Activated CD4-positive, alpha-beta T cell treated with anti-CD3 and anti-CD28 coated beads, Interleukin-2, amount 50 U/mL, for 4 hours (primary cell): ENCODE data around the gene RGPD3.
"Not testable (repeated sequence)": the region's sequence is repeated elsewhere in the genome, so short reads cannot be mapped to it uniquely, and the experiment has no call there.

Experiments used
- DNase-seq, 2 experiments: peaks; one replicate each; pipeline ENCODE4 v3.0.0-alpha.2; 2020

RGPD3 gene

DNA sequence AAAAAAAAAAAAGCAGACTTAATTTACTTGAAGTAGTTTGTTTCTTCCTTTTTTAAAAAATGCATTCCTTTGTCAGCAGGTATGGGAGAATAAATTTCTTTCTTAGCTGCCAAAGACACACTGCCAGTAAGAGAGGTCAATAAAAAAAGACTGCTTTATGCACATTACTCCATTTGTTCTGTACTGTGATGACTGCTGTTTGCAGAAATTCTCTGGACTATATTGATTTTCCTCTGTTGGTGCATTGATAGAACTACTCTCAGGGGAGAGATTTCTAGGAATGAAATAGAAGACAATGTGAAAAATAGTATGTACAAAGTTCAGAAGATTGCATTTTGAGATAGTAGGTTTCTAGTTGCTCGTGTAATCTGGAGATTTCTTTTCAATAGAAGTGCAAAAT is 11.3 kb upstream of the RGPD3 start:
- DNase-seq = not testable (repeated sequence)

GRCh38 chr2:106477647-106478046 is 9.4 kb upstream of the RGPD3 start:
- not testable (repeated sequence) for DNase-seq

DNA sequence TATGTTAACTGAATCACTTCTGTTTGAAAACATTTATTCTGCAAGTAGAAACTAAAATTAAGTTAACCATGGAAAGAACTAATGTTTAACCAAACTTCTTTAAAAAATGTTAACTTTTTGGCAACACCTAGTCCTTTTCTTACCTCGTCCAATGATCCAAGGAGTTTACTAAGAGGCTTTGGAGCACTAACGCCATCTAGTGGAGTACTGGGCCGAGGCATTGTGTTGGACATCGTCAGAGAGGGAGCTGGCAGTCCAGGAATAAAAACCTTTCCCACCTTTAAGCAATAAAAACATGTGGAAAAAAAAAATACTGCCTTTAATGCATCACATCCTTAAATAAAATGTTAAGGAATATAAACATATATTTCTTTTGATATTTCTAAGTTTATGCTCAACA is 2.4 kb upstream of the RGPD3 start:
- DNase-seq = peak; percentile 23 to 27

- not testable (repeated sequence) for DNase-seq
These were observed 697 bp downstream of the RGPD3 start for GRCh38 chr2:106467516-106467915.

DNA sequence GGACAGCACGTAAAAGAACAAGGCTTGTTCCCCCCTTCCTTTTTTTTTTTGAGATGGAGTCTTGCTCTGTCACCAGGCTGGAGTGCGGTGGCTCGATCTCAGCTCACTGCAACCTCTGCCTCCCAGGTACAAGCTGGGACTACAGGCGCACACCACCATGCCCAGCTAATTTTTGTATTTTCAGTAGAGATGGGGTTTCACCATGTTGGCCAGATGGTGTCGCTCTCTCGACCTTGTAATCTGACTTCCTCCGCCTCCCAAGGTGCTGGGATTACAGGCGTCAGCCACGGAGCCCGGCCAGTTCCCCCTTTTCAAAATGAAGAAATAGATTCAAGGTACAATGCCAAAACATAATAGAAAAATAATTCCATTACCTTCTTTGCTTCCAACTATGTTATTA is 6.3 kb downstream of the RGPD3 start:
- DNase-seq = not testable (repeated sequence)

- not testable (repeated sequence) for DNase-seq
These were observed 77.5 kb downstream of the RGPD3 start for GRCh38 chr2:106390680-106391079.

DNA sequence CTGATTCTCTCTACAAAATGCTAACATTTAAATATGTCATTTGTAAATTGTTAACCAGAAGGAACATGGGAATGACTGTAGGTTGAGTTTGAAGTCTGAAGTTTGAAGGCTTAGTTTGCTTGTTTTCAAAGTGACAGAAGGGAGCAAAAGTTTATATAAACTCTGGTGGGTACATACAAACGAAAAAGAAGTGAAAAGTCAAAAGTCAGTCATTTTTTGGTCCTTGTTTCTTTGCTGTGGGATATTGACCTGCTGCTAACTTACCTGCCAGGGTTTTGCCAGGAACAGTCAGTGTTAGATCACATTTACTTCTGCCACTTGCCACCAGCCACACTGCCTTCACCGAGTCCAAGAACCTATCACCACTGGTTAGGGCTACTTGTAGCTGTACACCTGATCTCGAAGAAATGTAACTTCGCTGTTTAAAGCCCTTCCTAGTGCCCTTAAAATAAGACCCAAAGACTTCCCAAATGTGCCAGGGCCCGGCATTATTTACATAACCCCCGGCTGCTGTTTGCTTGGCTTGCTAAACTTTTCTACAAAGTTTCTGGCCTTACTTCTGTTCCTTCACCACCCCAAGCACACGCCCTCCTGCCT is 79.3 kb downstream of the RGPD3 start:
- not testable (repeated sequence) for DNase-seq

DNA sequence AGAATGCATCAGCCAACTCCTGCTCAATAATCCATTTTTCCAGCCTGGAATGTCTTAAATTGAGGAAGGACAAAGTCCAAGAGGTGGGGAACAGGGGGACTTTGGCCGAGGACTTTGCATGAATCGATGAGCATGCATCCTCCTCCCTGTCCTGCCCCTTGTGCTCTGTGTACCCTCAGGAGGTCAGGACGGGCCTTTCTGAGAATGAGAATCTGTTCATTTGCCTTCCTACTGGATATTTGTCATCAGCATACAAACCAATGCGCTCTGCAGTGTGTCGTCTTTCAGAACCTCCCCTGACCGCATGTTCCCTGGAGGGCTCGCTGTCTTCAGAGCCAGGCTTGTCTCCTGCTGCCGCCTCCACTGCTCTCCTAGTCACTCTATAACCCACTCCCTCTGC is 83.7 kb downstream of the RGPD3 start:
- not testable (repeated sequence) for DNase-seq

DNA sequence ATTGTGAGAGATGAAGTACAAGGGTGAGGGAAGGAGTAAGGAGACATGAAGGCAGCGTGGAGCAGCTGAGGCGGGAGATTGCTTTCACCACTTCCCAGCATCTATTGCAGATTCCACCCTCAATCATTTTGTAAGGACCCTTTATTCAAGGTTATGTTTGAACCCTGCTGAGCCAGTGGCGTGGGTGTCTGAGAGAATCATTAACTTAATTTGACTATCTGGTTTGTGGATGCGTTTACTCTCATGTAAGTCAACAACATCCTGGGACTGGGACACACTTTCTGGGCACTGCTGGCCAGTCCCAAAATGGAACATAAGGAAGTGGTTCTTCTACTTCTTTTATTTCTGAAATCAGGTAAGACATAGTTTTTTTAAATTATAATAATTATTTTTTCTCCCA is 86.3 kb downstream of the RGPD3 start:
- DNase-seq = not testable (repeated sequence)

DNA sequence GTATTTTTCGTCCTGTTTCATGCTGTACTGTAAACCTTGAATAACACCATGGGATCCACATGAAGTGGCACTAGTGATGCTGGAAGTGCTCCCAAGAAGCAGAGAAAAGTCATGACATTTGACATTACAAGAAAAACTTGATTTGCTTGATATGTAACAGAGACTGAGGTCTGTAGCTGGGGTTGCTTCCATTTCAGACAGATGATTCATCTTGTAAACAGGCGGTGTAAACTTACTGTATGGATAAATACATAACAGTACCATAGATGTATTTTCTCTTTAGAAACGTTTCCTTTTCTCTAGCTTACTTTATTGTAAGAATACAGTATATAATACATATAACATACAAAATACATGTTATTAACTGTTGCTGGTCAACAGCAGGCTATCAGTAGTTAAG is 88.6 kb downstream of the RGPD3 start:
- DNase-seq = not testable (repeated sequence)

- DNase-seq = not testable (repeated sequence)
These were observed 99.0 kb downstream of the RGPD3 start for GRCh38 chr2:106369182-106369581.

GRCh38 chr2:106366204-106366885 is 101.9 kb downstream of the RGPD3 start:
- no peak for DNase-seq

DNA sequence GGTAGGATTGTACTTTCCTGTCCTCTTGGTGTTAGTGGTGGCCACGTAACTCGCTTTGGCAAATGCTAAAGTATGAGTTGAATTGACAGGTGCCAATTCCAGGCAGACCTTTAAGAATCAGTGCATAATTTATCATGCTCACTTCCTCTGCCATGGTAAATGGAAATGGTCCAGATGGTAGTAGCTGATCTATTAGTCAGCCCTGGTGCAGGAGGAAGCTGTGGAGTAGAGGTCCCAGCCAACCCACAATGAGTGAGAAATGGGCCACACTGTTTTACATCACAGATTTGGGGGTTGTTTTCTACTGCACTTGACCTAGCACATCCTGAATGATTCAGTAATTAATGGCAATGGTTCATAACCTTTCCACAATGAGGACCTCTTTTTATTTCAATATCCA is 104.4 kb downstream of the RGPD3 start:
- no peak for DNase-seq

DNA sequence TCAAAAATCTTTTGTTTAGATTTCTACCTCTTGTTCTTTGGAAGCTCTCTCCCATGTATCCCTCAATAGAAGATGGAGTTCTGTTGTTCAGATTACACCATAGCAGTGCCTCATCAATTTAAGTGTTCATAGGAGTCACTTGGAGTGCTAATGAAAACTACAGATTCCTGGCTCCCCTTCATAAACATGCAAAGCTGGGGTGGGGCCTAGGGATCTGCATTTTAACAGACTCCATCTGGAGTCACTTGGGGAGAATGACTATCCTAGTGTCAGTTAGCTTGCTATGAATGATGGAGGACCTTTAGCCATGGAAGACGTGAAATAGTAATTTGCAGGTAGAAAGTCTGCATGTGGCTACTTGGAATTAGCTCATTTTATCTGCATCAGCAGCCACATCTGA is 105.4 kb downstream of the RGPD3 start:
- DNase-seq = no peak

DNA sequence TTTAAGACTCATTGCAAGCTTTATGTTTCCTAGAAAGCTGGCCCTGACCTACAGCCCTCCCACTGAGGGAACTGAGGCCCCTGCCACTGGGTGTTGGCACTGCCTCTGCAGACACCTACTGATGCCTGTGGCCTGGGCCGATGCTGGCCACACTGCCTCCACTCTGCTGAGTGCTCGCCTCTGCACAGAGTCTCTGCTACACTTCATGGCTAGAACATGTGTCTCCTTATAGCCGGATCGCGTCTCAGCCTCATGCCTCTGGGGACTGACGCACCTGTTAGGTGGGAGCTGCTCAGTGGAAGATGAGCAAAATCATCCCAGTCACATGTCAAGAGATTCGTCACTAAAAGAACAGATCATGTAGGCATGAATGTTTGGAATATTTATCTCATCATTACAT is 108.7 kb downstream of the RGPD3 start:
- DNase-seq = no peak

DNA sequence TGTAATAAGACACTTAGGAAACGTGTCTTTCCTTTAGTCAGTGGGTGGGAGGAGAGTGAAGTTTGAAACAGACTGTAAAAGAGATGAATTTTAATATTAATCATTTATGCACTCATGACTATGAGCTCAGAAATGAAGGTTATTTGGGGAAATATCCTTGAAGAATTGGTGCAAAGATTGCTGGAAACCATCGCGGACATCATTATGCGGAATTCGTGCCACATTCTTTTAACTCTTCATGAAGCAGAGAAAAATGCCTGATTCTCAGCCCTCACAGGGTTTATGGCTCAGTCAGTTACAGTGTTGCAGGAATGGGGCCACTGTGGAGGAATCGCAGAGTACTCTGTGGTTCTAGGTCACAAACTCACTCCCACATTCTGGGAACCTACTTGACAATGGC is 109.7 kb downstream of the RGPD3 start:
- DNase-seq = no peak

DNA sequence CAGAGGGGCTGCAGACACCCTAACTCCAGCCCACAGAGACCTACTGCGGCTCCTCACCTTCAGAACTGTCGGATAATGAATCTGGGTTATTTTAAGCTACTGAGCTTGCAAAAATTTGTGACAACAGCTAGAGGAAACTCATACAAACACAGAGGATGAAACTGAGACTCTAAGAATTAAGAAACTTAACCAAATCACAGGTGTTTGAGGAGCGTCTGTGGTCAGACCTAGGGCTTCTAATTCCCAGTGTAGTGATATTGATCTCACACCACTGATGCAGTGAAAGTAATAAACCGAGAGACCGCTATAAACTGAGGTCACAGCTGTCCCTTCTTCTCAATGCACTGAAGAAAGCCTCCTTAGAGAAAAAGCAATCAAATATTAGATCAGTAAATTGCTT is 110.1 kb downstream of the RGPD3 start:
- DNase-seq = no peak

DNA sequence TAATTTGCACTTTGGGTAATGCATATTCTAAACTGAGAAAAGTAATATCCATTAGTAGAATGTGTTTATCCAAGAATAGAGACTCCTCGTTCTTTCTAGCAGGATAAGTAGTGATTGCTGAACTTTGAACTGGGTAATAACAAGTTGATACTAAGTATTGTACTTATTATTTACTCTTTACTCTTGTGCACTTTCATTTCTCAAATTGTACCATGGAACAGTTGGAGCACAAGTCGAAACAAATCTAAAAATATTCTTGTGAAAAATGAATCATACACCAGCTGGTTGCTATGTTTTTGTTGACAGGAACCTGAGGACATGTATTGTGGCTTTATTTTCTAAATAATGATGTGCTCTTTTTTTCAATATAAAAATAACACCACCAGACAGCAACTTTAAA is 111.9 kb downstream of the RGPD3 start:
- DNase-seq = no peak

- no peak for DNase-seq
These were observed 114.5 kb downstream of the RGPD3 start for GRCh38 chr2:106353676-106354075.

DNA sequence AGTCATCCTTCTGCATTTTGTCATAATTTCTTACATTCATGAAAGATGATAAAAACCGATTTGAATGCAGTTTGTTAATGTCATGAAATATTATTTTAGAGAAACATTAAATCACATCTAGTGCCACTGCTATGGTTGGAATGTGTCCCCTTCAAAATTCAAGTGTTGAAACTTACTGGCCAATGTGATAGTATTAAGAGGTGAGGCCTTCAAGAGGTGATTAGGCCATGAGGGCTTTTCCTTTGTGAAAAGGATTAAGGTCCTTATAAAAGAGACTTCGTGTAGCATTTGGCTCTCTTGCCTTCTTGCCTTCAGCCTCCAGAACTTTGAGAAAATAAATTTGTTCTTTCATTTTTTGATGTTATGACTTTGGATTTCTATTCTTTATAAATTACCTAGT is 117.2 kb downstream of the RGPD3 start:
- no peak for DNase-seq

DNA sequence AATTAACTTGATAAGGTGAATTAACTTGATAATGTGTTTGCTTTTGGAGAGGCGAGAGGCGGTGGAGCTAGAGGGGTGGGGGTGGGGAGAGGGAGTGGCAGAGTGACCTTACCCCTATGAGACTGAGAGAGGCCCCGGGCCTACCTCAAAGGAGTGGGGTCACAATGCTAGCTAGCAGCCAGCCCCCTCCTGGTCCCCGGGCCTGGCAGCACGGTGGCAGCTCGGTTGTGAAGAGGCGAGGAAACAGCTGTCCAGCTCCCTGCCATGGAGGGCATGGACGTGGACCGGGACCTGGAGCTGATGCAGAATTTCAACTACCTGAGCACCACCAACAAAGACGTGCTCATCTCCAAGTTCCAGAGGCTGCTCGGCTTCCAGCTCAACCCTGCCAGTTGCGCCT is 123.9 kb downstream of the RGPD3 start:
- no peak for DNase-seq

DNA sequence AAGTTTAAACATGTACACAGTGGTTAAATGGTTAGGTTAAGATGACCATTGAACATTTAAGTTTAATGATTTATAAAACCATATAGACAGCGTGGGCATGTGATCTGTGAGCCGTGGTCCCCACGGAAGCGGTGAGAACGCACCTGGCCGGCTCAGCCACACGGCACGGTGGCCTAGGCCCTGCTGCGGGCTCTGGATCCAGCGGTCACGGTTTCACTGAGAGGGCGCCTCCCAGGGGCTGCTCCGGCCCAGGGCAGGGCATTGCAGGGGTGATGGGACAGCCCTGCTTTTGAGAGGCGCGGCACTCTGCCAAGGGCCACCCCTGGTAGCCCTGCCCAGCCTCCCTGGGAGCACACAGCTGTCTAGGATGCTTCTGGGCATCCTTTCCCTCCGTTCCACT is 124.9 kb downstream of the RGPD3 start:
- no peak for DNase-seq

DNA sequence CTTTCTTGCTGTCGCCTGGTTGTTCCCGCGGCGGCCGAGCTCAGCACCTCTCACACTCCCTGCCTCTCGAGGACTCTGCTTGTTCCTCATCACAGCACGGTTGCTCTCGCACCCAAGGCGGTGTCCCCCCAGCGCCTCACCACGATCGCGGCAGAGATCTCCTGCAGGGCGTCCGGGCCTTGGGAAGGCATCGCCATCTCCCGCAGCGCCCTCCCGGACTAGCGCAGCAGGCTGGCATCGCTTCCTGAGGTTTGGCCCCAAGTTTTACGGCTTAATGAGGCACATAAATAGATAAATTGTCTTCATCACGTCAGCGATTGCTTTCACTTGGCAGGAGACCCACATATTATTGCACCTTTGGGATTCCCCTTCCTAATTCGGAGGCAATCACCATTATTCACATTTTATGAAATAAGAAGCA is 125.4 kb downstream of the RGPD3 start:
- no peak for DNase-seq

GRCh38 chr2:106341666-106342065 is 126.5 kb downstream of the RGPD3 start:
- DNase-seq = no peak
